ENCODE data around the gene CSNK1D. TPM values are rescaled to one million over a fixed set of nuclear protein-coding genes. Genes with fewer than 3 reads are reported as not detected.
A peak's percentile ranks its signal among the peaks of the same experiment; 100 is the strongest.

Gene CSNK1D
- total RNA-seq, 2 donors from 2014 or later: 140 to 142 TPM

DNA sequence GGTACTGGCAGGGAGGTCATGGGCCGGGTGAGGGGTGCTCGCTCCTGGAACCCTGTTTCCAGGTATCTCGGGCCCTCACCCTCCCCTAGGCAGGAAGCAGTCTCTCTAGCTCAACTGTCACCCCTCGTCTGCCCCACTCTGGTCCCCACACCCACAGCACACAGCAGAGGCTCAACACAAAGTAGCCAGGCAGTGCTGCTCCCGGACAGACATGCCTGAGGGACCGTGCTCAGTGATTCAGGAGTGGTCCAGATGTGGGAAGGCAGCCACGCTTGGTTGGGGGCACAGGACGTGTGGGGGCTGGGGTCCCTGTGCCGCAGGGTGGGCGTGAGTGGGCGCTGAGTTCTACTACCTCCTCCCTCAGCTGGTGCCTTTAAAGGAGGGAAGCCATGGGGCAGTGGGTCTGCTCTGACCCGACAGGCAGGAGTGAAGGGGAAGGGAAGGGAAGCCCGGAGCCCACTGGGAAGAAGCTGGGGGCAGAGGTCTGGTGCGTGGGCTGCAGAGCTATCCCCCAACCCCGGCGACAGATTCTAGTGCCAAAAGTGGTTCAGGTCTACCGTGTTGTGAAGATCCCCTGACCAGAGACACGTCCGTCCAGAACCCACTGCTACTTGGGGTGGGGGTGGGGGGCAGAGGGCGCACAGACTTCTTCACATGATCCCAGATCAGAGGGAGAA is 32.9 kb downstream of the CSNK1D start:
- Mint-ChIP-seq H3K27ac (peak overlapping the region; percentile 96), H3K4me3 (peak overlapping the region; percentile 65), H3K4me1 (peaks cover 35% of the 10 kb centered on the region), H3K36me3 (ENCODE audit: low read depth) (peaks cover 95% of the 10 kb centered on the region), H3K27me3 (no peaks in the 10 kb centered on the region), H3K9me3 (no peaks in the 10 kb centered on the region)
- peak; percentile 2 for ATAC-seq (replicated peaks)

DNA sequence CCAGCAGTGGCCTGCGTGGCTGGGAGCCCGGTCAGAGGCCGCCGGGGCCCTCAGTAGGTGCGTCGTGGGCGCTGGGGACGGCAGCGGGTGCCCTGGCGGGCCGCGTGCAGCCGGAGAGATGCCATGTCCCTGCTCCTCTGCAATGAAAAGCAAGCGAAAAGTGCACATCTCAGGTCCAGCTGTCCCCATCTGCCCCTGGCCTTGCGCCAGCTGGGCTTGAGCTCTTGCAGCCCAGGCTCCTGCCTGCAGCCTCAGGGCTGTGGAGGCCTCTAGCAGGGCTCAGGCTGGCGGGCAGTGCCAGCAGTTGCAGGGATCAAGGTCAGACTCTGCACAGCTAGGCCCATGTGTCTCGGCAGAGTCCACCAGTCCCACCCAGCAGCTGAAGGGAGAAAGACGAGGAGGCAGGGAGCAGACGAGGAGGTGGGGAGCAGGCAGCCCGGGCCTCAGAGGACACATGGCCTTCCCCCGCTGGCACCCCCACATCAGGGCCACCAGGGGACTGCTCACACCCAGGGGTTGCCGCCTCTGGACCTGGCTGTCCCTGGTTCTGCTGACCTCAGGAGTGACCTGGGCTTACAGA is 33.5 kb downstream of the CSNK1D start:
- no peaks in the 10 kb centered on the region for H3K27me3 Mint-ChIP-seq
- H3K4me1 Mint-ChIP-seq: peaks cover 35% of the 10 kb centered on the region
- peak; percentile 0 for ATAC-seq (replicated peaks)
- H3K9me3 Mint-ChIP-seq: no peaks in the 10 kb centered on the region
- peak overlapping the region; percentile 96 for H3K27ac Mint-ChIP-seq
- H3K4me3 Mint-ChIP-seq: peak overlapping the region; percentile 65
- H3K36me3 Mint-ChIP-seq (ENCODE audit: low read depth): peaks cover 95% of the 10 kb centered on the region

DNA sequence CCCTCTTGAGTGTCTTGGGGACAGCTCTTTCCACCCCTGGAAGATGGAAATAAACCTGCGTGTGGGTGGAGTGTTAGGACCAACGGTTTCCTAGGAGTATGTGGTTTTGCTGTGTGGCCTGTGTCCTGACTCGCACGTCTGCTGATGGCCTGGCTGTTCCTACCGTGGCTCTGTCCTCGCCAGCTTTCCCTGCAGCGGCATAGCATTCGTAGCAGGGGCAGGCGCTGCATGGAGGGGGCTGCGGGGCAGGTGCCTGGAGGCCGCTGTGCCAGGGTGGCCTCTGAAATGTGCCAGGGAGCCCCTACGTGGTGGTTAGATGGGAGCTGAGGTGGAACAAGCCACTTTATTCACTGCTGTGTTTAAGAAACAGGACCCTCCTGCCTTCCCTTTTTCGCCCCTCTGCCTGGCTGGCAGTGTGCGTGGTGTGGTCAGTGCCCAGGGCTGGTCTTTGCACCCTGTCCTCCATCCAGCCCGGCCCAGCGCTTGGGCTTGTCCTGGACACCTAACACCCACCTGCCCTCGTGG is 34.0 kb downstream of the CSNK1D start:
- peaks cover 95% of the 10 kb centered on the region for H3K36me3 Mint-ChIP-seq (ENCODE audit: low read depth)
- peaks cover 31% of the 10 kb centered on the region for H3K4me1 Mint-ChIP-seq
- H3K27ac Mint-ChIP-seq: no peak overlapping the region
- no peaks in the 10 kb centered on the region for H3K27me3 Mint-ChIP-seq
- ATAC-seq (replicated peaks): peak; percentile 0
- peak overlapping the region; percentile 65 for H3K4me3 Mint-ChIP-seq
- no peaks in the 10 kb centered on the region for H3K9me3 Mint-ChIP-seq

DNA sequence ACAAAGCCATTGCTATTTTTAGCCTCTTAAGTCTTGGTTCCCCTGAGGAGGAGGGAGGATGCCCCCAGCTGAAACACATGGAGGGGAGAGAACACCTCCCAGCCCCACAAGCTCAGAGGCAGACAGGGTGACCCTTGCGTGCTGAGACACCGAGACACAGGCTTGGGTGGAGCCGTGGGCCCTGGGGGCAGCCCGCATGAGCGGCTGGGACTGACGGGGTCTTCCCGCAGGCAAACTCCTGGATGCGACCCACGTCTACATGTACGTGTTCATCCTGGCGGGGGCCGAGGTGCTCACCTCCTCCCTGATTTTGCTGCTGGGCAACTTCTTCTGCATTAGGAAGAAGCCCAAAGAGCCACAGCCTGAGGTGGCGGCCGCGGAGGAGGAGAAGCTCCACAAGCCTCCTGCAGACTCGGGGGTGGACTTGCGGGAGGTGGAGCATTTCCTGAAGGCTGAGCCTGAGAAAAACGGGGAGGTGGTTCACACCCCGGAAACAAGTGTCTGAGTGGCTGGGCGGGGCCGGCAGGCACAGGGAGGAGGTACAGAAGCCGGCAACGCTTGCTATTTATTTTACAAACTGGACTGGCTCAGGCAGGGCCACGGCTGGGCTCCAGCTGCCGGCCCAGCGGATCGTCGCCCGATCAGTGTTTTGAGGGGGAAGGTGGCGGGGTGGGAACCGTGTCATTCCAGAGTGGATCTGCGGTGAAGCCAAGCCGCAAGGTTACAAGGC is 34.9 kb downstream of the CSNK1D start:
- Mint-ChIP-seq H3K27ac (peak overlapping the region; percentile 82), H3K4me1 (peaks cover 23% of the 10 kb centered on the region), H3K9me3 (no peaks in the 10 kb centered on the region), H3K27me3 (no peaks in the 10 kb centered on the region), H3K4me3 (peak overlapping the region; percentile 65), H3K36me3 (ENCODE audit: low read depth) (peaks cover 95% of the 10 kb centered on the region)
- peak; percentile 57 for ATAC-seq (replicated peaks)

DNA sequence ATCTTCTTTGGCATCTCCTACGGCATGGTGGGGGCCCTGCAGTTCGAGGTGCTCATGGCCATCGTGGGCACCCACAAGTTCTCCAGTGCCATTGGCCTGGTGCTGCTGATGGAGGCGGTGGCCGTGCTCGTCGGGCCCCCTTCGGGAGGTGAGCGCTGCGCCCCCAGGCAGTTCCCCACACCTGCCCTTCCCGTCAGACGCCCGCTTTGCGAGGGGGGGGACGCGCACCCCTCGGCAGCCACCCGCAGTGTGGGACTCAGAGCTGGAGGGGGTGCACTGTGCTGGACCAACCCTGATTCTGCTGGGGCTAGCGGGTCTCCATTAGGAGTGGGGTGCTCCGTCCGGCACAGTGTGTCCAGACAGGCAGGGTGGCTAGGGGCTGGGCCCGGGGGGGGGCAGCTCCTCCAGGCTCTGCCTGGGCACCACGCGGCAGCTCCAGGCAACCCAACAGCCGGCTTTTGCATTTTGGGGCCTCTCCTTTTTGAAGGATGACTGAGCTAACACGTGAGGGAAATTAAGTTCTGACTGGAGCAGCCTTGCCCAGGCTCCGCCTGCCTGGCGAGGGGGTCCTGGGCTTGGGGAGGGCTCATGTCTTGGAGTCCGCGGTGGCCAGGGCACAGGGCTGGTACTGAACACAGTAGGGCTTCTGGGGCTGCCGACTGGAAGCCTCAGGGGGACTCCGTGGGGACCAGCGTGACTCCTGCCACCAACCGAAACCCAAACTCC is 35.6 kb downstream of the CSNK1D start:
- Mint-ChIP-seq H3K9me3 (no peaks in the 10 kb centered on the region), H3K4me3 (peak overlapping the region; percentile 65), H3K36me3 (ENCODE audit: low read depth) (peaks cover 95% of the 10 kb centered on the region), H3K27ac (peak overlapping the region; percentile 82), H3K4me1 (peaks cover 23% of the 10 kb centered on the region), H3K27me3 (no peaks in the 10 kb centered on the region)
- no peak for ATAC-seq (replicated peaks)

DNA sequence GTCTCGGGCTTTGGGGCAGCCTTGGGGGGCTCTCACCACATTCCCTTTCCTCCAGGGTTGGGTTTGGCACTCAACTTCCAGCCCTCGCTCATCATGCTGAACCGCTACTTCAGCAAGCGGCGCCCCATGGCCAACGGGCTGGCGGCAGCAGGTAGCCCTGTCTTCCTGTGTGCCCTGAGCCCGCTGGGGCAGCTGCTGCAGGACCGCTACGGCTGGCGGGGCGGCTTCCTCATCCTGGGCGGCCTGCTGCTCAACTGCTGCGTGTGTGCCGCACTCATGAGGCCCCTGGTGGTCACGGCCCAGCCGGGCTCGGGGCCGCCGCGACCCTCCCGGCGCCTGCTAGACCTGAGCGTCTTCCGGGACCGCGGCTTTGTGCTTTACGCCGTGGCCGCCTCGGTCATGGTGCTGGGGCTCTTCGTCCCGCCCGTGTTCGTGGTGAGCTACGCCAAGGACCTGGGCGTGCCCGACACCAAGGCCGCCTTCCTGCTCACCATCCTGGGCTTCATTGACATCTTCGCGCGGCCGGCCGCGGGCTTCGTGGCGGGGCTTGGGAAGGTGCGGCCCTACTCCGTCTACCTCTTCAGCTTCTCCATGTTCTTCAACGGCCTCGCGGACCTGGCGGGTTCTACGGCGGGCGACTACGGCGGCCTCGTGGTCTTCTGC is 36.3 kb downstream of the CSNK1D start:
- Mint-ChIP-seq H3K4me3 (peak overlapping the region; percentile 65), H3K36me3 (ENCODE audit: low read depth) (peaks cover 90% of the 10 kb centered on the region), H3K9me3 (no peaks in the 10 kb centered on the region), H3K27ac (peak overlapping the region; percentile 82), H3K4me1 (peaks cover 18% of the 10 kb centered on the region), H3K27me3 (no peaks in the 10 kb centered on the region)
- no peak for ATAC-seq (replicated peaks)

DNA sequence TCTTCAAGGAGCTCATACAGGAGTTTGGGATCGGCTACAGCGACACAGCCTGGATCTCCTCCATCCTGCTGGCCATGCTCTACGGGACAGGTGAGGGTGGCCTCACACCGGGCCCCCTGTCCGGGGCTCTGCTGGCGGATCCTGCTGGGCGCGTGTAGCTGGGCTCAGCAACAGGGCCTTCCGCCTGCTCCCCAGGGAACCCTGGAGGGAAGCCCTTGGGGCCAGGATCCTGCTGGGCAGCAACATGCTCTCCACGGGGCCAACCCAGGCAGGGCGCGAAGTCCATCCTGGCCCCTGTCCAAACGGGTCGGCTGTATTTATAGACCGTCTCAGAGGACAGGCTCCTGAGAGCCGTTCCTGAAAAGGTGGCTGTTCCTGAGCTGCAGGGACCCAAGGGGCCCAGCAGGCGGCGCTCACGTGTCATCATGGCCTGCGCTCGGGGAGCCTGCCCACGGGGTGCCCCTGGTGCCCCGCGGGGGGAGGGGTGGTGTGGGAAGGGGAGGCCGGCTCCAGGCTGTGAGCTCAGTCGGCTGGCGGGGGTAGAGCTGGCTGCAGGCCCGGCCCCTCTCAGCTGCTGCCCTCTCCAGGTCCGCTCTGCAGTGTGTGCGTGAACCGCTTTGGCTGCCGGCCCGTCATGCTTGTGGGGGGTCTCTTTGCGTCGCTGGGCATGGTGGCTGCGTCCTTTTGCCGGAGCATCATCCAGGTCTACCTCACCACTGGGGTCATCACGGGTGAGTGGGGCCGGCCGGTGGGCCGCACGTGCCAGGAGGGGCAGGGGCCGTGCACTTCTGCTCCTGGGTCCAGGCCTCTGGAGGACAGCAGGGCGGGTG is 37.1 kb downstream of the CSNK1D start:
- peak overlapping the region; percentile 43 for H3K27ac Mint-ChIP-seq
- H3K4me3 Mint-ChIP-seq: peak overlapping the region; percentile 53
- no peaks in the 10 kb centered on the region for H3K9me3 Mint-ChIP-seq
- H3K4me1 Mint-ChIP-seq: peaks cover 15% of the 10 kb centered on the region
- no peak for ATAC-seq (replicated peaks)
- peaks cover 81% of the 10 kb centered on the region for H3K36me3 Mint-ChIP-seq (ENCODE audit: low read depth)
- H3K27me3 Mint-ChIP-seq: no peaks in the 10 kb centered on the region

DNA sequence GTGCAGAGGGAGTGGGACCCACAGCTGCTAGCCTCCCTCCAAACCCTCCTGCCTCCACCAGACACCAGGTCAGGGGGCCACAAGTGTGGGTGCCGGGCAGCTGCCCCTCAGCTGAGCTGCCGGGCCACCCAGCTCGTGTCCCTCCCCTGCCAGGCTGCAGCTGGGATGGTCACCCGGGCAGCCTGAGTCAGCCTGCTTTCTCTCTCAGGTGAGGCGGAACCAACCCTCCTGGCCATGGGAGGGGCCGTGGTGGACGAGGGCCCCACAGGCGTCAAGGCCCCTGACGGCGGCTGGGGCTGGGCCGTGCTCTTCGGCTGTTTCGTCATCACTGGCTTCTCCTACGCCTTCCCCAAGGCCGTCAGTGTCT is 37.7 kb downstream of the CSNK1D start:
- H3K4me1 Mint-ChIP-seq: peaks cover 13% of the 10 kb centered on the region
- no peaks in the 10 kb centered on the region for H3K9me3 Mint-ChIP-seq
- no peak for ATAC-seq (replicated peaks)
- peak overlapping the region; percentile 53 for H3K4me3 Mint-ChIP-seq
- no peaks in the 10 kb centered on the region for H3K27me3 Mint-ChIP-seq
- H3K36me3 Mint-ChIP-seq (ENCODE audit: low read depth): peaks cover 76% of the 10 kb centered on the region
- H3K27ac Mint-ChIP-seq: peak overlapping the region; percentile 43

DNA sequence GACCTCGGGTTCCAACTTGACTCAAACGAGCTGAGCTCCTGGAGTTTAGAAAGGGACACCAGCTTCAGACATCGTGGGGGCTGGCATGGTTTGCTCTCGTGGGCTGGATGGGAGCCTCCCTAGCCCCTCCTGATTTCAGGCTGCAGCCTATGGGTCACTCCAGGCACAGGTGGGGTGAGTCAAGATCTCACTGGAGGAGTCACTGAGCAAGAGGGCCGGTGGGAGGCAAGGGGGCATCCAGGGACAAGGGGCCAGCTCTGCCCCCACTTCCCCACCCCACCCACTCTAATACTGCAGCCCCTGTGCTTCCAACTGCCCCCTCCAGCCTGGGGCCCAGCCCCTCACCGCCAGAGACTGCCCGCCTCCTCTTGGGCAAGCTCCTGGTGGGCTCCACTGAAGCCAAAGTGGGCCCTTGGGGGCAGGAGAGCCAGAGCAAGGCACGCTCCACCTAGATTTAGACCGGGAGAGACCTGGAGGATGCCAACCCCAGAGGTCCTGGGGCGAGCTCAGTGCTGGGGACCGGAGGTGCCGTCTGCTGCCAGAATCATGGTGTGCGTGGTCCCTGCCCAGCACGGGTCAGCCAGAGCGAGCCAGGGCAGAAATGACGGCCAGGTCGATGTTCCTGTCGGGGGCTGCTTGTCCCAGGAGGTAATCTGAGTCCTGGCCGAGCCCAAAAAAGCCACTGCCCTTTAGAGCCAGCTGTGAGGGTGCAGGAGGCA is 38.3 kb downstream of the CSNK1D start:
- H3K9me3 Mint-ChIP-seq: no peaks in the 10 kb centered on the region
- peaks cover 75% of the 10 kb centered on the region for H3K36me3 Mint-ChIP-seq (ENCODE audit: low read depth)
- peak overlapping the region; percentile 53 for H3K4me3 Mint-ChIP-seq
- H3K27ac Mint-ChIP-seq: peak overlapping the region; percentile 17
- no peak for ATAC-seq (replicated peaks)
- H3K27me3 Mint-ChIP-seq: no peaks in the 10 kb centered on the region
- H3K4me1 Mint-ChIP-seq: peaks cover 8% of the 10 kb centered on the region

DNA sequence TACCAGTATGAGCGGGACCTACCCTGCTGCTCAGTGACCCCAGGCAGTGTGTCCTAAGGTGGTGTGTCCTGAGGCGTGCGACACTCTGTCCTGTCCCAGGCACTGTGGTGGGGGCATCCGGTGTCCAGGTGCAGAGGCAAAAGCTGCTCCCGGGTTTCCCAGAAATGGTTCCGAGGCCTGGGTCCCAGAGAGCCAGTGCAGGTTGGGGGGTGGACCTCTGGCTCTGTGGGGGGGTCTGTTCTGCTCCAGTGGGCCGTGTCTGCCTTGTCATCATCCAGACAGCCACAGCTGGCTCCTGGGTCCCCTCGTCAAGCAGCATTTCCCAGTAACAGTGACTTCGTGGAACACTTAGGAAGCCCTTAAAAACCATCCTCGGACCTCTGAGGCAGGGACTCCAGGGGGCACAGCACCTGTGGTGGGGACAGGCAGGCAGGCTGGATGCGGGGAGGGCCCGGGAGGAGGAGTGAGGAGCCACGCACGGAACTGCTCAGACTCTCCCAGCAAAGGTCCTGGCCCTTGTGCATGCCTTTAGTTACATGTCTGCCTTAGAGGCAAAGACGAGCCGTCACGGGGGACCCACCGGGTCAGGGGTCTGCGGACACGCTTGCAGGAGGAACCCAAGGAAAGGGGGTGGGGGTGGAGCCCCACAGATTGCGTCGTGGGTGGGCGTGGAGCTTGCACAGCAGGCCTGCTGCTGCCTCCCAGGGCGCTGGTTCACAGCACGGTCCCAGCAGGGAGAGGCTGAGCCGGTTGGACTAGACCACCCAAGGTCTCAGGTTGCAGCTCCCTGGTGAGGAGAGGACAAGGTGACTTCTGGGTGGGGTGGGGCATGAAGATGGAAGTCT is 39.1 kb downstream of the CSNK1D start:
- no peaks in the 10 kb centered on the region for H3K9me3 Mint-ChIP-seq
- peaks cover 75% of the 10 kb centered on the region for H3K36me3 Mint-ChIP-seq (ENCODE audit: low read depth)
- H3K27ac Mint-ChIP-seq: peak overlapping the region; percentile 17
- ATAC-seq (replicated peaks): no peak
- peak overlapping the region; percentile 53 for H3K4me3 Mint-ChIP-seq
- peaks cover 8% of the 10 kb centered on the region for H3K4me1 Mint-ChIP-seq
- no peaks in the 10 kb centered on the region for H3K27me3 Mint-ChIP-seq

DNA sequence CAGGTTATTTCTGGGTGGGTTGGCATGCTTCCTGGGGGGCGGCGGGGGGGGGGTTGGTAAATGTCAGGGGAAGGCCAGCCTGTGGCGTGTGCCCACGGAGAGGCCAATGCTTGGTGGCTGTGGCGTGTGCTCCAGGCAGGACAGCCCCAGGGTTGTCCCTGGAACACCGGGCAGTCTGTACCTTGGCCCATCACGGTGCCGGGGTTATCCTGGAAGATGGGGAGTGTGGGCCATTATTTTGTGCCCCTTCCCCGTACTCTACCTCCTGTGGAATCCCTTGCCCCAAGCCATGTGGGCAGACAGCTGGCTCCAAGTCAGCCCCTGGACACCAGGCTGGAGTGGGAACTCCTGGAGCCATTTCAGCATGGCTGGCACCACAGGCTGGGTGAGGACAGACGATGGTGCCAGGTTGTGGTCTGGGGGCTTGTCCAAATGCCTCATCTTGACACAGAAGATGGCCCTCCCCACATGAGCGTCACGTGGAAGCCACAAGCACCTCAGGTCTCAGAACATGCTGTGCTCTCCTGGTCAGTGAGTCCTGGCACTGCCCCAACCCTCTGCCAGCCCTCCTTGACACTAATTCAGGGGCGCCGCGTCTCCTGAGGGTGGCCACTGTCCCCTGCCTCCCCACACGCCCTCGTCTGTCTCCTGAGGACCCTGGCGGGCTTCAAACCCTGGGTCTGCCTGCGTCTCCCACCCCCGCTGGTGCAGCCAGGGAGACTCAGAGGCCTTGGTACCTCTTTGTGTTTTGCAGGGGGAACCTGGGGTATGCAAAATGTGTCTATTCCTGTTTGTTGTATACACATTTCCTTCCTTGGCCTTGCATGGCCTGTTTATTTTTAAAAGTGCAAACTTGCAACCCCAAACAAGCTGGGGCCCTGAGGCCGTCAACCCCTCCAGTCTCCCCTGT is 40.4 kb downstream of the CSNK1D start:
- peaks cover 4% of the 10 kb centered on the region for H3K4me1 Mint-ChIP-seq
- ATAC-seq (replicated peaks): no peak
- H3K9me3 Mint-ChIP-seq: no peaks in the 10 kb centered on the region
- peak overlapping the region; percentile 13 for H3K4me3 Mint-ChIP-seq
- H3K27me3 Mint-ChIP-seq: no peaks in the 10 kb centered on the region
- H3K36me3 Mint-ChIP-seq (ENCODE audit: low read depth): peaks cover 69% of the 10 kb centered on the region
- H3K27ac Mint-ChIP-seq: no peak overlapping the region
